Measurements from ENCODE around the gene DAD1.
A peak's percentile ranks its signal among the peaks of the same experiment; 100 is the strongest.
"Not testable (repeated sequence)": the region's sequence is repeated elsewhere in the genome, so short reads cannot be mapped to it uniquely, and the experiment has no call there.

The DAD1 gene

DNA sequence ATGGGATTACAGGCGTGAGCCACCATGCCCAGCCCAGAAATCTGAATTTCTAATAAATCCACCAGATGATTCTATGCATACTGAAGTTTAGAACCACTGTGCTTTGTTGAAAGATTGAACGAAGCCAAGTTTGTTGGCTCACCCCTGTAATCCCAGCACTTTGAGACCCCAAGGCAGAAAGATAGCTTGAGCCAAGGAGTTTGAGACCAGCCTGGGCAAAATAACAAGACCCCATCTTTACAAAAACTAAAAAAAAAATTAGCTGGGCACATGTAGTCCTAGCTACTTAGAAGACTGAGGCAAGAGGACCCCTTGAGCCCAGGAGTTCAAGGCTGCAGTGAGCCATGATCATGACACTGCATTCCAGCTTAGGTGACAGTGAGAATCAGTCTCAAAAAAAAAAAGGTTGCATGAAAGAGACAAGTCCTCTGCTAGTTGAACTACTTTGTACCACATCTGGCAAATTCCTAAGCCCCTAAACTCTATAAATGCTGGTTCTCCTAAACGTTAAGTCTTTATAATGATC lies 7.4 kb upstream of the DAD1 start:
- TF ChIP-seq, protein P1, sequence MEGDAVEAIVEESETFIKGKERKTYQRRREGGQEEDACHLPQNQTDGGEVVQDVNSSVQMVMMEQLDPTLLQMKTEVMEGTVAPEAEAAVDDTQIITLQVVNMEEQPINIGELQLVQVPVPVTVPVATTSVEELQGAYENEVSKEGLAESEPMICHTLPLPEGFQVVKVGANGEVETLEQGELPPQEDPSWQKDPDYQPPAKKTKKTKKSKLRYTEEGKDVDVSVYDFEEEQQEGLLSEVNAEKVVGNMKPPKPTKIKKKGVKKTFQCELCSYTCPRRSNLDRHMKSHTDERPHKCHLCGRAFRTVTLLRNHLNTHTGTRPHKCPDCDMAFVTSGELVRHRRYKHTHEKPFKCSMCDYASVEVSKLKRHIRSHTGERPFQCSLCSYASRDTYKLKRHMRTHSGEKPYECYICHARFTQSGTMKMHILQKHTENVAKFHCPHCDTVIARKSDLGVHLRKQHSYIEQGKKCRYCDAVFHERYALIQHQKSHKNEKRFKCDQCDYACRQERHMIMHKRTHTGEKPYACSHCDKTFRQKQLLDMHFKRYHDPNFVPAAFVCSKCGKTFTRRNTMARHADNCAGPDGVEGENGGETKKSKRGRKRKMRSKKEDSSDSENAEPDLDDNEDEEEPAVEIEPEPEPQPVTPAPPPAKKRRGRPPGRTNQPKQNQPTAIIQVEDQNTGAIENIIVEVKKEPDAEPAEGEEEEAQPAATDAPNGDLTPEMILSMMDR (IDR thresholded peaks at IDR 0.05; ENCODE audit: low read depth, low read length), result no peak
- DNase-seq (ENCODE audit: low read depth, low spot score), result no peak
- in situ Hi-C loops (cut with HindIII; ENCODE audit: low sequenced_read_pairs), result no loop called here

DNA sequence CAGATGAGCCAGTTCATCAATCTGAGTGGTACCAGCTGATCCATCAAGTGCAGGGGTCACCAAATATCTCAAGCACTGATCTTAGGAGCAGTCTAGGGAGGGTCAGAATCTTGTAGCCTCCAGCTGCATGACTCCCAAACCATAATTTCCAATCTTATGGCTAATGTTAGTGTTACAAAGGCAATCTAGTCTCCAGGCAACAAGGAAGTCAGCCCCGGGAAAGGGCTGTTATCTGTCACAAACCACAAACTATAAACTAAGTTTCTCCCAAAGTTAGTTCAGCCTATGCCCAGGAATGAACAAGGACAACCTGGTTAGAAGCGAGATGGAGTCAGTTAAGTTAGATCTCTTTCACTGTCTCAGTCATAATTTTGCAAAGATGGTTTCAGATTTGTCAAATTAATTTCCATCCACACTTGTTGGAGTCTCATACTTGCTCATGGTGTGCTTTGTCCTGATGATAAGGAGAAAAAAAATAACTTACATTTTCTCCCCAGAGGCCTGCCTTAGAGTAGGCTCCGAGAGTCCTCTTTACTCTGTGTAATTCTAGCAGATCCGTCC lies 5.2 kb upstream of the DAD1 start:
- TF ChIP-seq, protein P1 (IDR thresholded peaks at IDR 0.05; ENCODE audit: low read depth, low read length), result no peak

More for the DNA sequence above, 7.4 kb upstream of the DAD1 start:
- no peak overlapping the region for H3K4me3 ChIP-seq (ENCODE audit: low read depth, low read length)

DNA sequence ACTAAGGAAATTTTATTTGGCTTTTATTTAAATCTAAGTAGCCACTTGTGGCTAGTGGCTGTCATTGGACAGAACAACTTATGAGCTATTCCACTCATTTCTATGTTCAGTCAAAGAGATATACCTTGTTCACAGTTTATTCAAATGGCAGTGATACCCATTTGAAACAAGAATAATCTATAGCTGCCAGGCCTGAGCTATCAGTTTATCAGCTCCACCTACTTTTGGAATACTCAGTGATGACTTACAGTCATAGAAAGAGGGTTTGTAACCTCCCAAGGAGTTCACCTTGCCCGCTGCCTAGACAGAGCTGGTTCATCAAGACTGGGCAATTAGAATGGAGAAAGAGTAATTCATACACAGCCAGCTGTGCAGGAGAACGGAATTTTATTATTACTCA lies 4.6 kb upstream of the DAD1 start:
- no peak for DNase-seq (ENCODE audit: low read depth, low spot score)
- TF ChIP-seq, protein P1 (IDR thresholded peaks at IDR 0.05; ENCODE audit: low read depth, low read length), result no peak
- in situ Hi-C loops (cut with HindIII; ENCODE audit: low sequenced_read_pairs), result no loop called here
- no peak overlapping the region for H3K4me3 ChIP-seq (ENCODE audit: low read depth, low read length)

More for the DNA sequence above, 5.2 kb upstream of the DAD1 start:
- no peak overlapping the region for H3K4me3 ChIP-seq (ENCODE audit: low read depth, low read length)
- DNase-seq (ENCODE audit: low read depth, low spot score), result no peak
- in situ Hi-C loops (cut with HindIII; ENCODE audit: low sequenced_read_pairs), result no loop called here

DNA sequence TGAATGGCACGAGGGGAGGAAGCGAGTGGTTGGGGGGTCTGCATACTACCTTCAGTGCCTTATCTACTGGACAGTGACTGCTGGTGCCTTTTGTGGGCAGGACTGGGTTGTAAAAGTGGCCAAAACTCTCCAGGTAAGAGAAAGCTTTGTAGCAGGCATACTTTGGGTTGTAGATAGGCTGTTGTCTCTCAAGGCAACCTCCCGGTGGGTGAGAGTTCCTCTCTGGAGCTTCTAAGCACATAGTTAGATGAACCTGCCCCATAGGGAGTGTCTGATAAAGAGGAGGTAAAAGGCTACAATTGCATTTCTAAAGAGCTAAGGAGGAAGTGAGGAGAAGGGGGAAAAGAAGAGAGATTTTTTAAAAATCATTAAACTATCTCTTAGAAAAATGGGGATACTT lies 4.2 kb upstream of the DAD1 start:
- TF ChIP-seq, protein P1 (IDR thresholded peaks at IDR 0.05; ENCODE audit: low read depth, low read length), result no peak
- H3K4me3 ChIP-seq (ENCODE audit: low read depth, low read length), result no peak overlapping the region
- in situ Hi-C loops (cut with HindIII; ENCODE audit: low sequenced_read_pairs), result no loop called here

DNA sequence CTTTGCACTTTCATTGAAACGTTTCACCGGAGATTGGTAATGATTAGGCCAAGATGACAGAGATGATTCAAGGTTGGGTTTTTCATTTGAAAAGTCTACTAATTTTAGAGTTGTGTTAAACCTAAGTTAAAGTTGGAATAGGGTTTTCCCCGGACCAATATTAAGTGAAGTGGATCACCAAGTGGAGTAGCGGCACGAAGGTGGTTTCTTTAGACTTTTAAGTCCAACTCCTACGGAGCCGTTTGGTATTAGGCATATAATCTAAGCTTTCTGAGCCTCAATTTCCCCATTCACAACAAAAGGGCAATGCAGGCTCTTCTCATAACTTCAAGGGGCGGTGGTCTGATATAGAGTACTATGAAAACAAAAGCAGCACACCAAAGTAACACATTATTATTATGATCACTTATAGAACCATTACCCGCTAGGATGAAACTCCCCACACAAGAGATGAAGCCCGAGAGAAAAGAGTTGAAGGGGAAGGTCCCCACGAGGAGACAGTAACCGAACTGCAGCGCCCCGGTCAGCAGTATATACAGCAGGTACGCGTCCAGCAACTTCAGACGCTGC lies 413 bp downstream of the DAD1 start:
- H3K4me3 ChIP-seq (ENCODE audit: low read depth, low read length), result peak overlapping the region; percentile 77
- TF ChIP-seq, protein P1 (IDR thresholded peaks at IDR 0.05; ENCODE audit: low read depth, low read length), result no peak
- in situ Hi-C loops (cut with HindIII; ENCODE audit: low sequenced_read_pairs), result no loop called here
- DNase-seq (ENCODE audit: low read depth, low spot score), result no peak

More for the DNA sequence above, 4.2 kb upstream of the DAD1 start:
- DNase-seq (ENCODE audit: low read depth, low spot score), result no peak

DNA sequence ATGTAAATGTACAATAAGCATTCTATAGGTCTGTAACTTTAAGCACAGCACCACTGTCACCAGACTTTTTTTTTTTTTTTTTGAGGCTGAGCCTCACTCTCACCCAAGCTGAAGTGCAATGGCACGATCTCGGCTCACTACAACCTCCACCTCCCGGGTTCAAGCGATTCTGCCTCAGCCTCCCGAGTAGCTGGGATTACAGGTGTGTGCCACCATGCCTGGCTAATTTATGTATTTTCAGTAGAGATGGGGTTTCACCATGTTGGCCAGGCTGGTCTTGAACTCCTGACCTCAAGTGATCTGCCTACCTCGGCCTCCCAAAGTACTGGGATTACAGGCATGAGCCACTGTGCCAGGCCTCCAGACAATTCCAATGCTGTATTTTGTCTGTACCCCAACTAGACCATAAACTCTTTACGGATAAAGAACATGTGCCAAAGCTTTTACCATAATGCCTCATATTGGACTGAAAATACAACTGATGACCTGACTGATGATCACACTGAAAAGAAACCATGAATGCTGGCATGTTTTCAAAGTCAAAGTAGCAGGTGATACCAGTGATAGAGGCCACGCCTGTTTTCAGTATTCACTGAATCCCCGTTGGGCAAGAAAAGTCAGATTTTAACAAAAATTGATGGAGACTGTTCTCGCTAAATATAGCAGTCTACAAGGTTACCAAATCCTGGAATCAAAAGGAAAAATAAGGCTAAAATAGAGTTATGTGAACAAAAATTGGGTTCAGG lies 1.2 kb downstream of the DAD1 start:
- not testable (repeated sequence) for DNase-seq (ENCODE audit: low read depth, low spot score)

DNA sequence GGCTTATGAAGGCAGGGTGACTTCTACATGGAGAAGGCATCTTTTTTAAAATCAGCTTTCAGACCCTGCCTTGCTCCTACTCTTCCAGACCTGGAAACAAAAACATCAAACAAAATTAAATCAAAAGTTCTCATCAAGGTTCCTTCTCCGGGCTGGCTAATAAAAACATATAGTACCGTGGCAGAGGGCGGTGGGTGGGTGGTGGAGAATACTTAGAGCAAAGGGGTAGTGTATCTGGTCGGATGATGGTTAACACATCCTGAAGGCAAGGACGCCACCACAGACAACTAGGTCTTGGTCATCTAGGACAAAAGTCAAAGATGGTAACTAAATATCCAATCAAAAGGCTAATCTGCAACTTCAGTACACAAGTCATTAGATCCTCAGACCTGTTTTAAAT lies 1.8 kb downstream of the DAD1 start:
- no peak for DNase-seq (ENCODE audit: low read depth, low spot score)
- TF ChIP-seq, protein P1 (IDR thresholded peaks at IDR 0.05; ENCODE audit: low read depth, low read length), result no peak
- no peak overlapping the region for H3K4me3 ChIP-seq (ENCODE audit: low read depth, low read length)
- in situ Hi-C loops (cut with HindIII; ENCODE audit: low sequenced_read_pairs), result no loop called here

More for the DNA sequence above, 1.2 kb downstream of the DAD1 start:
- in situ Hi-C loops (cut with HindIII; ENCODE audit: low sequenced_read_pairs), result not testable (repeated sequence)
- H3K4me3 ChIP-seq (ENCODE audit: low read depth, low read length), result peak overlapping the region; percentile 77
